PC-3 (cell line): ENCODE measurements around the gene RNU6-1. TPM values are rescaled to one million over a fixed set of nuclear protein-coding genes. Genes with fewer than 3 reads are reported as not detected.

Source experiments
- ATAC-seq: fragments of 200-7000 bp; cut with Tn5 transposase; 2 replicates; pipeline ENCODE4 v1.9.1; 2020; ENCODE audit warnings: mild to moderate bottlenecking, moderate library complexity
- BruUV-seq: library from RNA; stranded (reverse); fragments of 400-500 nt; replicated peaks from 2 replicates; lab custom pipeline; 2021; lab: Mats Ljungman, UMichigan
- CTCF ChIA-PET: fragments of 300-600 bp; sonication (Branson Sonifier 250); formaldehyde crosslinking; loops from one replicate; lab custom pipeline; 2022; ENCODE audit warnings: antibody characterized with exemption; lab: Charles Lee
- POLR2A ChIA-PET: fragments of 300-600 bp; sonication (Branson Sonifier 250); formaldehyde crosslinking; loops from one replicate; lab custom pipeline; 2022; ENCODE audit warnings: antibody characterized with exemption; ENCODE audit not compliant: unreplicated experiment; lab: Charles Lee
- DNase-seq: peaks from one replicate; pipeline ENCODE4 v3.0.0-alpha.2; 2015
- H2AFZ ChIP-seq: fragments of 300-600 bp; sonication (generic); 2 replicates; pipeline ENCODE4 v1.6.0; 2016; ENCODE audit warnings: antibody characterized with exemption, low read length
- H3F3A ChIP-seq: fragments of 300-600 bp; sonication (generic); one replicate; pipeline ENCODE4 v1.6.0; 2017; ENCODE audit warnings: antibody characterized with exemption, low read length, control low read depth, mild to moderate bottlenecking; ENCODE audit not compliant: unreplicated experiment
- H3K27ac ChIP-seq: fragments of 300-600 bp; sonication (generic); 2 replicates; pipeline ENCODE4 v1.5.1; 2016; ENCODE audit warnings: mild to moderate bottlenecking, low read length
- H3K27me3 ChIP-seq: fragments of 300-600 bp; sonication (generic); 2 replicates; pipeline ENCODE4 v1.6.1; 2016; ENCODE audit warnings: low read length, mixed read lengths
- H3K36me3 ChIP-seq: fragments of 300-600 bp; sonication (generic); 2 replicates; pipeline ENCODE4 v1.6.1; 2016; ENCODE audit warnings: low read depth, mixed run types, low read length, mixed read lengths
- H3K4me1 ChIP-seq: fragments of 300-600 bp; sonication (generic); 2 replicates; pipeline ENCODE4 v1.5.1; 2016; ENCODE audit warnings: low read length; ENCODE audit not compliant: insufficient read depth
- H3K4me2 ChIP-seq: fragments of 300-600 bp; sonication (generic); 2 replicates; pipeline ENCODE4 v1.6.0; 2016; ENCODE audit warnings: low read length
- H3K4me3 ChIP-seq: fragments of 300-600 bp; sonication (generic); 2 replicates; pipeline ENCODE4 v1.5.1; 2016; ENCODE audit warnings: mild to moderate bottlenecking, low read length, mixed read lengths
- H3K79me2 ChIP-seq: fragments of 300-600 bp; sonication (generic); 2 replicates; pipeline ENCODE4 v1.6.1; 2017; ENCODE audit warnings: low read length, mixed read lengths
- H3K9ac ChIP-seq: fragments of 300-600 bp; sonication (generic); 2 replicates; pipeline ENCODE4 v1.6.0; 2016; ENCODE audit warnings: mild to moderate bottlenecking, low read length
- H3K9me2 ChIP-seq: fragments of 300-600 bp; sonication (generic); replicated peaks from 2 replicates; pipeline ENCODE4 v1.6.1; 2016; ENCODE audit warnings: mixed run types, low read length, mixed read lengths
- H3K9me3 ChIP-seq: fragments of 300-600 bp; sonication (generic); 2 replicates; pipeline ENCODE4 v1.6.1; 2016; ENCODE audit warnings: low read length, mixed read lengths
- H4K20me1 ChIP-seq: fragments of 300-600 bp; sonication (generic); 2 replicates; pipeline ENCODE4 v1.6.1; 2016; ENCODE audit warnings: low read length, mixed read lengths
- EZH2 ChIP-seq: fragments of 300-600 bp; sonication (generic); IDR thresholded peaks from one replicate; pipeline ENCODE4 v1.6.1; 2017; ENCODE audit warnings: antibody characterized with exemption, mild to moderate bottlenecking, low read length; ENCODE audit not compliant: unreplicated experiment
- EZH2phosphoT487 ChIP-seq: fragments of 300-600 bp; sonication (generic); IDR thresholded peaks from 2 replicates; pipeline ENCODE4 v1.6.1; 2018; ENCODE audit warnings: mild to moderate bottlenecking, antibody characterized with exemption, low read length, borderline replicate concordance
- intact Hi-C: fragments of 100-400 bp; cut with micrococcal nuclease; formaldehyde crosslinking; loops from 2 replicates; pipeline ENCODE4 v1.9.0; 2023
- total RNA-seq: library from RNA; depleted of rRNA; stranded (reverse); fragments of >200 nt; gene quantifications from 2 replicates; pipeline ENCODE4 v1.2.3, GENCODE V29; 2014
- TF ChIP-seq, protein P1 (sequence below): fragments of 300-600 bp; sonication (generic); conservative IDR thresholded peaks from 2 replicates; pipeline ENCODE4 v1.5.1; 2017; ENCODE audit warnings: antibody characterized with exemption, low read depth, mild to moderate bottlenecking, low read length

The RNU6-1 gene
- total RNA-seq, 1 experiment from 2014 or later = not detected

- TF ChIP-seq, protein P1, sequence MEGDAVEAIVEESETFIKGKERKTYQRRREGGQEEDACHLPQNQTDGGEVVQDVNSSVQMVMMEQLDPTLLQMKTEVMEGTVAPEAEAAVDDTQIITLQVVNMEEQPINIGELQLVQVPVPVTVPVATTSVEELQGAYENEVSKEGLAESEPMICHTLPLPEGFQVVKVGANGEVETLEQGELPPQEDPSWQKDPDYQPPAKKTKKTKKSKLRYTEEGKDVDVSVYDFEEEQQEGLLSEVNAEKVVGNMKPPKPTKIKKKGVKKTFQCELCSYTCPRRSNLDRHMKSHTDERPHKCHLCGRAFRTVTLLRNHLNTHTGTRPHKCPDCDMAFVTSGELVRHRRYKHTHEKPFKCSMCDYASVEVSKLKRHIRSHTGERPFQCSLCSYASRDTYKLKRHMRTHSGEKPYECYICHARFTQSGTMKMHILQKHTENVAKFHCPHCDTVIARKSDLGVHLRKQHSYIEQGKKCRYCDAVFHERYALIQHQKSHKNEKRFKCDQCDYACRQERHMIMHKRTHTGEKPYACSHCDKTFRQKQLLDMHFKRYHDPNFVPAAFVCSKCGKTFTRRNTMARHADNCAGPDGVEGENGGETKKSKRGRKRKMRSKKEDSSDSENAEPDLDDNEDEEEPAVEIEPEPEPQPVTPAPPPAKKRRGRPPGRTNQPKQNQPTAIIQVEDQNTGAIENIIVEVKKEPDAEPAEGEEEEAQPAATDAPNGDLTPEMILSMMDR = no peak
- Histone ChIP-seq H3K9me2 (no peaks in the 10 kb centered on the region), H3K9ac (no peak overlapping the region), H2AFZ (no peak overlapping the region), H3F3A (no peaks in the 10 kb centered on the region), H3K4me3 (no peak overlapping the region), H3K36me3 (no peaks in the 10 kb centered on the region), H3K27me3 (peaks cover 20% of the 10 kb centered on the region), H3K79me2 (no peaks in the 10 kb centered on the region), H3K27ac (no peak overlapping the region), H3K4me1 (no peaks in the 10 kb centered on the region), H3K9me3 (no peaks in the 10 kb centered on the region), H3K4me2 (no peak overlapping the region), H4K20me1 (no peaks in the 10 kb centered on the region)
- DNase-seq (no peak), ATAC-seq (no peak)
- ChIA-PET POLR2A (no interaction called here), CTCF (no interaction called here)
- no TSS peak for BruUV-seq
- intact Hi-C loops = no loop called here
These were observed 11.4 kb downstream of the RNU6-1 start for GRCh38 chr15:67828278-67828968.

- Histone ChIP-seq H3K9ac (no peak overlapping the region), H3K9me2 (no peaks in the 10 kb centered on the region)
- ATAC-seq = no peak
These were observed 12.1 kb downstream of the RNU6-1 start for GRCh38 chr15:67827562-67828277.

More at GRCh38 chr15:67827562-67828277, 12.1 kb downstream of the RNU6-1 start:
- Histone ChIP-seq H4K20me1 (no peaks in the 10 kb centered on the region), H3K27me3 (peaks cover 24% of the 10 kb centered on the region), H2AFZ (no peak overlapping the region), H3K4me1 (no peaks in the 10 kb centered on the region), H3K9me3 (no peaks in the 10 kb centered on the region), H3K36me3 (no peaks in the 10 kb centered on the region), H3F3A (no peaks in the 10 kb centered on the region), H3K4me2 (no peak overlapping the region), H3K27ac (no peak overlapping the region), H3K79me2 (no peaks in the 10 kb centered on the region), H3K4me3 (no peak overlapping the region)
- TF ChIP-seq EZH2phosphoT487 (no peak), EZH2 (no peak)
- TF ChIP-seq, protein P1 = no peak
- POLR2A ChIA-PET = no interaction called here
- DNase-seq = no peak
- CTCF ChIA-PET = no interaction called here
- no TSS peak for BruUV-seq
- intact Hi-C loops = no loop called here
